Ectodermal cell (in vitro differentiated cells): Measurements from ENCODE around the gene FAM131C.
"Not testable (repeated sequence)": the region's sequence is repeated elsewhere in the genome, so short reads cannot be mapped to it uniquely, and the experiment has no call there.

ENCODE experiments used
- H3K27ac ChIP-seq: 2 replicates; pipeline ENCODE4 v1.7.0; 2013; ENCODE audit warnings: mild to moderate bottlenecking, low read depth, low read length; ENCODE audit not compliant: insufficient read depth, poor library complexity, severe bottlenecking
- H3K27me3 ChIP-seq: 2 replicates; pipeline ENCODE4 v1.7.0; 2013; ENCODE audit warnings: mild to moderate bottlenecking, low read length; ENCODE audit not compliant: insufficient read depth, control insufficient read depth, poor library complexity, severe bottlenecking
- H3K36me3 ChIP-seq: one replicate; pipeline ENCODE4 v1.7.0; 2013; ENCODE audit warnings: low read length; ENCODE audit not compliant: control insufficient read depth, insufficient read depth
- H3K4me1 ChIP-seq: one replicate; pipeline ENCODE4 v1.7.0; 2013; ENCODE audit warnings: low read length; ENCODE audit not compliant: control insufficient read depth, insufficient read depth
- H3K4me3 ChIP-seq: 2 replicates; pipeline ENCODE4 v1.7.0; 2013; ENCODE audit warnings: low read depth, low read length, control low read depth; ENCODE audit not compliant: insufficient read depth
- H3K9me3 ChIP-seq: 2 replicates; pipeline ENCODE4 v1.7.0; 2013; ENCODE audit warnings: mild to moderate bottlenecking, low read length, moderate library complexity; ENCODE audit not compliant: control insufficient read depth
- WGBS, 2 experiments: methylation state at CpG; one replicate each; pipeline ENCODE4 v1.1.7; 2013; ENCODE audit warnings: missing lambda C conversion rate in 2 of 2; 5-methylcytosine and 5-hydroxymethylcytosine counted together

FAM131C gene

GRCh38 chr1:16039871-16040270 lies 33.6 kb downstream of the FAM131C start:
- H3K36me3 ChIP-seq, H3K4me1 ChIP-seq, H3K4me3 ChIP-seq, H3K9me3 ChIP-seq, H3K27me3 ChIP-seq, H3K27ac ChIP-seq: not testable (repeated sequence)
- 88 to 89% methylated on average over 8 of the region's 8 CpGs for WGBS, 2 experiments

GRCh38 chr1:16038620-16038912 lies 34.9 kb downstream of the FAM131C start:
- no peak overlapping the region for H3K4me3 ChIP-seq
- H3K9me3 ChIP-seq: no peaks in the 10 kb centered on the region
- 88 to 92% methylated on average over 4 of the region's 4 CpGs for WGBS, 2 experiments
- H3K27me3 ChIP-seq: no peaks in the 10 kb centered on the region
- H3K27ac ChIP-seq: no peak overlapping the region
- no peaks in the 10 kb centered on the region for H3K4me1 ChIP-seq
- H3K36me3 ChIP-seq: no peaks in the 10 kb centered on the region

DNA sequence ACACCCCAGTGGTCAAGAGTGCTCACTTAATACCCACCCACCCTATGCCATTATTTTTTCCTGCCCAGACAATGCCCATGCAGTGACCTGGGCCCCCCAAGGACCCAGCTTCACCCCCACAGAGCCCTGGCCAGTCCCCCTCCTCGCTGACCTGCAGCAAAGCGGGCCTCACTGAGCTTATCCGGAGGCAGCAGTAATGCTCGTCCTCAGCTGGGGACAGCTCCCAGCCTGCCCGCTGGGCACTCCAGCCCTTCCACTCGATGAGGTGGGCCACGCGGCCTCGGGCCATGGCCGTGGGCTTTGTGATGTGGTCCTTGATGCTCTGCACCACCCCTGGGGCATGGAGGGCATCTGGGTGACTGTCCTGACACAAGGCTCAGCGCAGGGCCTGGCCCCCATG lies 37.0 kb downstream of the FAM131C start:
- H3K4me3 ChIP-seq, H3K36me3 ChIP-seq, H3K9me3 ChIP-seq, H3K4me1 ChIP-seq, H3K27ac ChIP-seq, H3K27me3 ChIP-seq: not testable (repeated sequence)
- WGBS, 2 experiments: 87 to 92% methylated on average over 7 of the region's 11 CpGs

- H3K27me3 ChIP-seq, H3K36me3 ChIP-seq, H3K9me3 ChIP-seq, H3K27ac ChIP-seq, H3K4me3 ChIP-seq, H3K4me1 ChIP-seq: not testable (repeated sequence)
- 50 to 64% methylated on average over 7 of the region's 7 CpGs for WGBS, 2 experiments
Measured at GRCh38 chr1:16033103-16033632, 40.3 kb downstream of the FAM131C start.

- Histone ChIP-seq H3K27me3 (no peaks in the 10 kb centered on the region), H3K4me3 (no peak overlapping the region), H3K27ac (no peak overlapping the region), H3K36me3 (no peaks in the 10 kb centered on the region), H3K4me1 (peaks cover 6% of the 10 kb centered on the region), H3K9me3 (no peaks in the 10 kb centered on the region)
- 63 to 64% methylated on average over 18 of the region's 18 CpGs for WGBS, 2 experiments
Measured at GRCh38 chr1:16032388-16033102, 40.9 kb downstream of the FAM131C start.

GRCh38 chr1:16031551-16031950 lies 41.9 kb downstream of the FAM131C start:
- WGBS, 2 experiments: 88 to 93% methylated on average over 8 of the region's 8 CpGs
- H3K9me3 ChIP-seq: no peaks in the 10 kb centered on the region
- H3K27me3 ChIP-seq: peaks cover 7% of the 10 kb centered on the region
- peaks cover 13% of the 10 kb centered on the region for H3K4me1 ChIP-seq
- H3K4me3 ChIP-seq: no peak overlapping the region
- no peak overlapping the region for H3K27ac ChIP-seq
- no peaks in the 10 kb centered on the region for H3K36me3 ChIP-seq

GRCh38 chr1:16029288-16029687 lies 44.2 kb downstream of the FAM131C start:
- Histone ChIP-seq H3K4me1 (peaks cover 13% of the 10 kb centered on the region), H3K36me3 (no peaks in the 10 kb centered on the region), H3K9me3 (no peaks in the 10 kb centered on the region), H3K27ac (no peak overlapping the region), H3K27me3 (peaks cover 7% of the 10 kb centered on the region), H3K4me3 (no peak overlapping the region)
- WGBS, 2 experiments: 93 to 95% methylated on average over 1 of the region's 1 CpG

DNA sequence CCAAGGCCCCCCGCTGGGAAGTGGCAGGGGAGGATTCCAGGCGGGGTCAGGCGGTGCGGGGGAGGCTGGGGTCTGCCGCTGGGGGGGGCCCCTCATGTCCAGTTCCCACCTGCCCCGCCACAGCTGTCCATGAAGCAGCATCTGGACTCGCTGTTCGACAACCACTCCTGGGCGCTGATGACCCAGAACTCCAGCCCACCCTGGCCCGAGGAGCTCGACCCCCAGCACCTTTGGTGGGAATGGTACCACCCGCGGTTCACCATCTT lies 44.5 kb downstream of the FAM131C start:
- 83 to 90% methylated on average over 13 of the region's 13 CpGs for WGBS, 2 experiments
- not testable (repeated sequence) for H3K27me3 ChIP-seq, H3K4me3 ChIP-seq, H3K36me3 ChIP-seq, H3K27ac ChIP-seq, H3K9me3 ChIP-seq
- peaks cover 13% of the 10 kb centered on the region for H3K4me1 ChIP-seq

- Histone ChIP-seq H3K4me1 (peaks cover 13% of the 10 kb centered on the region), H3K9me3 (no peaks in the 10 kb centered on the region), H3K27ac (no peak overlapping the region), H3K4me3 (no peak overlapping the region), H3K36me3 (no peaks in the 10 kb centered on the region), H3K27me3 (peaks cover 7% of the 10 kb centered on the region)
- WGBS, 2 experiments: 84 to 85% methylated on average over 19 of the region's 19 CpGs
Measured at GRCh38 chr1:16028237-16029002, 45.0 kb downstream of the FAM131C start.

DNA sequence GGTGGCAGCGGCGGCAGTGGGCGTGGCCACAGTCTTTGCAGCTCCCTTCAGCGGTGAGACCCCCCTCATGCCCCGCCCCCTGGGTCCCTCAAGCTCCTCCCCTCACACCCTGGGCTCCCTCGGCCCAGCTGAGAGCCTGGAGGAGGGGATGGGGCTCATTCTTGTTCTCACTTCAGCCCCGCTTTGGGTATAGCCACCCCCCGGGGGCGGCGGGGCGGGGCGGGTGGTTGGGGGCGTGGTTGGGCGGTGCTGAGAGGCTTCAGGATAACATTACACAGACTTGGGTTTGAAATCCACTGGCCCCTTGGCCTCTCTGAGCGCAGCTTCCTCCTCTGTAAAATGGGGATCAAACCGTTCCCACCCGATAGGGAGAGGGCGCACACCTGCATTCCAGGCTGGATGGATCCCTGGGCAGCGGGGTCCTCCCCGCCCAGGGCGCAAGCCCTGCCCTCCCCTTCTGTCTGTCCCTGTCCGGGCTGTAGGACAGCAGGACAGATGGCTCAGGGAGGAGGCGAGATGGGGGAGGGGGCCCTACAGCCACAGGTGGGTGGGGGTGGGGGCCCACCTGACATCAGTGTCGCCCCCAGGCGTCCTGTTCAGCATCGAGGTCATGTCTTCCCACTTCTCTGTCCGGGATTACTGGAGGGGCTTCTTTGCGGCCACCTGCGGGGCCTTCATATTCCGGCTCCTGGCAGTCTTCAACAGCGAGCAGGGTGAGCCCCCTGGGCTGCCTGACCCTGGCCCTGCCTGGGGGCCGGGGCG lies 46.5 kb downstream of the FAM131C start:
- H3K27me3 ChIP-seq: peaks cover 7% of the 10 kb centered on the region
- H3K4me3 ChIP-seq: no peak overlapping the region
- no peaks in the 10 kb centered on the region for H3K9me3 ChIP-seq
- no peaks in the 10 kb centered on the region for H3K36me3 ChIP-seq
- WGBS, 2 experiments: 17 to 22% methylated on average over 33 of the region's 33 CpGs
- peaks cover 13% of the 10 kb centered on the region for H3K4me1 ChIP-seq
- H3K27ac ChIP-seq: no peak overlapping the region
